A673 (cell line): ENCODE results near the gene ZDHHC17.

Experiments used
- EZH2 ChIP-seq: fragments of 200-600 bp; sonication (generic); IDR thresholded peaks from 2 replicates; pipeline ENCODE4 v1.6.1; 2017; ENCODE audit warnings: borderline replicate concordance, low read depth, mild to moderate bottlenecking, mixed read lengths, antibody characterized with exemption, low read length; ENCODE audit not compliant: poor library complexity, severe bottlenecking
- TF ChIP-seq, protein P1 (sequence below): fragments of 300-800, 200-600 bp; sonication (generic); conservative IDR thresholded peaks from 2 replicates; pipeline ENCODE4 v1.5.1; 2017; ENCODE audit warnings: low read depth, mild to moderate bottlenecking, antibody characterized with exemption, low read length, moderate library complexity, mixed read lengths

DNA sequence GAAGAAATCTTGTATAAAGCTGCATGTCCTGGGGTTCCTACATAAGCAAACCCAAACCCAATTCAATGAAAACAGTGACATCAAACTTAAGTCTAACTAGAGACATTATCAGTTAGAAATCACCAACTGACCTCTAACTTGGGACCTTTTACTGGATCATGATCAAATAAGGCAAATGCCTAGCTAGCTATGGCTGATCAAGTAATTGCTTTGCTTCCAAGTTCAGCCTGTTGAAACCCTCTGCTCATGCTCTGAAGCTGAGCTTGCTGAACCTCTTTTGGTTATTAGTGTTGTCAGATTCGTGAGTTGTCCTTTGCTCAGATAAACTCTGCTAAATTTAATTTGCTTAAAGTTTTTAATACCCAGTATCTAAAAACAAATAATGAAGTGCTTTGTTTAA, 28.9 kb downstream of the ZDHHC17 start:
- TF ChIP-seq, protein P1, sequence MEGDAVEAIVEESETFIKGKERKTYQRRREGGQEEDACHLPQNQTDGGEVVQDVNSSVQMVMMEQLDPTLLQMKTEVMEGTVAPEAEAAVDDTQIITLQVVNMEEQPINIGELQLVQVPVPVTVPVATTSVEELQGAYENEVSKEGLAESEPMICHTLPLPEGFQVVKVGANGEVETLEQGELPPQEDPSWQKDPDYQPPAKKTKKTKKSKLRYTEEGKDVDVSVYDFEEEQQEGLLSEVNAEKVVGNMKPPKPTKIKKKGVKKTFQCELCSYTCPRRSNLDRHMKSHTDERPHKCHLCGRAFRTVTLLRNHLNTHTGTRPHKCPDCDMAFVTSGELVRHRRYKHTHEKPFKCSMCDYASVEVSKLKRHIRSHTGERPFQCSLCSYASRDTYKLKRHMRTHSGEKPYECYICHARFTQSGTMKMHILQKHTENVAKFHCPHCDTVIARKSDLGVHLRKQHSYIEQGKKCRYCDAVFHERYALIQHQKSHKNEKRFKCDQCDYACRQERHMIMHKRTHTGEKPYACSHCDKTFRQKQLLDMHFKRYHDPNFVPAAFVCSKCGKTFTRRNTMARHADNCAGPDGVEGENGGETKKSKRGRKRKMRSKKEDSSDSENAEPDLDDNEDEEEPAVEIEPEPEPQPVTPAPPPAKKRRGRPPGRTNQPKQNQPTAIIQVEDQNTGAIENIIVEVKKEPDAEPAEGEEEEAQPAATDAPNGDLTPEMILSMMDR: no peak
- TF ChIP-seq EZH2: no peak
